ENCODE measurements around the gene TTLL12.

Gene TTLL12

GRCh38 chr22:43217285-43218030 is 30.5 kb upstream of the TTLL12 start:
- no peaks in the 10 kb centered on the region for H3K36me3 ChIP-seq (replicated peaks; ENCODE audit: insufficient read depth, low read length)
- TF ChIP-seq EZH2phosphoT487 (IDR thresholded peaks at IDR 0.05; ENCODE audit: low read length), result no peak
- TF ChIP-seq EZH2 (optimal IDR thresholded peaks at IDR 0.05; ENCODE audit: low read depth, low read length), result no peak
- H3K4me1 ChIP-seq (ENCODE audit: low read length), result no peaks in the 10 kb centered on the region
- DNase-seq, result no peak
- H3F3A ChIP-seq (ENCODE audit: insufficient read depth, low read length), result no peaks in the 10 kb centered on the region
- no peaks in the 10 kb centered on the region for H3K79me2 ChIP-seq (ENCODE audit: low read length)
- no peak overlapping the region for H3K4me2 ChIP-seq (ENCODE audit: low read depth, low read length)
- no peak overlapping the region for H2AFZ ChIP-seq (ENCODE audit: low read length)
- no peak overlapping the region for H3K9ac ChIP-seq (ENCODE audit: low read length)
- no peaks in the 10 kb centered on the region for H4K20me1 ChIP-seq (ENCODE audit: insufficient read depth, low read length)
- no peak overlapping the region for H3K4me3 ChIP-seq (ENCODE audit: low read length)
- peaks cover 32% of the 10 kb centered on the region for H3K27me3 ChIP-seq (replicated peaks; ENCODE audit: insufficient read depth, low read length)
- H3K9me2 ChIP-seq (replicated peaks; ENCODE audit: insufficient read depth, low read length), result no peaks in the 10 kb centered on the region
- H3K9me3 ChIP-seq (replicated peaks; ENCODE audit: insufficient read depth, low read length), result no peaks in the 10 kb centered on the region
- no peak overlapping the region for H3K27ac ChIP-seq (ENCODE audit: low read length)

GRCh38 chr22:43216738-43217137 is 29.8 kb upstream of the TTLL12 start:
- H3K79me2 ChIP-seq (ENCODE audit: low read length), result no peaks in the 10 kb centered on the region
- H4K20me1 ChIP-seq (ENCODE audit: insufficient read depth, low read length), result no peaks in the 10 kb centered on the region
- H3K36me3 ChIP-seq (replicated peaks; ENCODE audit: insufficient read depth, low read length), result no peaks in the 10 kb centered on the region

GRCh38 chr22:43213962-43214361 is 27.0 kb upstream of the TTLL12 start:
- Histone ChIP-seq H3K4me1 (ENCODE audit: low read length) (no peaks in the 10 kb centered on the region), H3K4me3 (ENCODE audit: low read length) (no peak overlapping the region), H3K36me3 (replicated peaks; ENCODE audit: insufficient read depth, low read length) (no peaks in the 10 kb centered on the region), H3K4me2 (ENCODE audit: low read depth, low read length) (no peak overlapping the region), H4K20me1 (ENCODE audit: insufficient read depth, low read length) (no peaks in the 10 kb centered on the region), H3F3A (ENCODE audit: insufficient read depth, low read length) (no peaks in the 10 kb centered on the region), H3K27me3 (replicated peaks; ENCODE audit: insufficient read depth, low read length) (peaks cover 67% of the 10 kb centered on the region), H3K27ac (ENCODE audit: low read length) (no peak overlapping the region), H3K9ac (ENCODE audit: low read length) (no peak overlapping the region), H3K79me2 (ENCODE audit: low read length) (no peaks in the 10 kb centered on the region), H3K9me2 (replicated peaks; ENCODE audit: insufficient read depth, low read length) (no peaks in the 10 kb centered on the region), H3K9me3 (replicated peaks; ENCODE audit: insufficient read depth, low read length) (no peaks in the 10 kb centered on the region), H2AFZ (ENCODE audit: low read length) (no peak overlapping the region)
- TF ChIP-seq EZH2 (optimal IDR thresholded peaks at IDR 0.05; ENCODE audit: low read depth, low read length), result no peak
- no peak for TF ChIP-seq CTCF (IDR thresholded peaks at IDR 0.05; ENCODE audit: low read length)
- no peak for DNase-seq

More at GRCh38 chr22:43216738-43217137, 29.8 kb upstream of the TTLL12 start:
- Histone ChIP-seq H3K9me3 (replicated peaks; ENCODE audit: insufficient read depth, low read length) (no peaks in the 10 kb centered on the region), H3K4me2 (ENCODE audit: low read depth, low read length) (no peak overlapping the region), H3K4me3 (ENCODE audit: low read length) (no peak overlapping the region), H3F3A (ENCODE audit: insufficient read depth, low read length) (no peaks in the 10 kb centered on the region), H2AFZ (ENCODE audit: low read length) (no peak overlapping the region), H3K4me1 (ENCODE audit: low read length) (no peaks in the 10 kb centered on the region), H3K9me2 (replicated peaks; ENCODE audit: insufficient read depth, low read length) (no peaks in the 10 kb centered on the region), H3K27me3 (replicated peaks; ENCODE audit: insufficient read depth, low read length) (peaks cover 39% of the 10 kb centered on the region), H3K27ac (ENCODE audit: low read length) (no peak overlapping the region), H3K9ac (ENCODE audit: low read length) (no peak overlapping the region)
- no peak for TF ChIP-seq CTCF (IDR thresholded peaks at IDR 0.05; ENCODE audit: low read length)
- TF ChIP-seq EZH2 (optimal IDR thresholded peaks at IDR 0.05; ENCODE audit: low read depth, low read length), result no peak
- TF ChIP-seq EZH2phosphoT487 (IDR thresholded peaks at IDR 0.05; ENCODE audit: low read length), result no peak
- peak; percentile 12 for DNase-seq

- Histone ChIP-seq H3F3A (ENCODE audit: insufficient read depth, low read length) (no peaks in the 10 kb centered on the region), H3K36me3 (replicated peaks; ENCODE audit: insufficient read depth, low read length) (no peaks in the 10 kb centered on the region), H3K27me3 (replicated peaks; ENCODE audit: insufficient read depth, low read length) (peaks cover 75% of the 10 kb centered on the region), H3K79me2 (ENCODE audit: low read length) (no peaks in the 10 kb centered on the region), H3K4me2 (ENCODE audit: low read depth, low read length) (no peak overlapping the region), H2AFZ (ENCODE audit: low read length) (no peak overlapping the region), H3K4me1 (ENCODE audit: low read length) (no peaks in the 10 kb centered on the region), H3K4me3 (ENCODE audit: low read length) (no peak overlapping the region), H3K9ac (ENCODE audit: low read length) (no peak overlapping the region), H4K20me1 (ENCODE audit: insufficient read depth, low read length) (no peaks in the 10 kb centered on the region), H3K27ac (ENCODE audit: low read length) (no peak overlapping the region), H3K9me2 (replicated peaks; ENCODE audit: insufficient read depth, low read length) (no peaks in the 10 kb centered on the region), H3K9me3 (replicated peaks; ENCODE audit: insufficient read depth, low read length) (no peaks in the 10 kb centered on the region)
- TF ChIP-seq CTCF (IDR thresholded peaks at IDR 0.05; ENCODE audit: low read length) (no peak), EZH2 (optimal IDR thresholded peaks at IDR 0.05; ENCODE audit: low read depth, low read length) (peak; percentile 38), EZH2phosphoT487 (IDR thresholded peaks at IDR 0.05; ENCODE audit: low read length) (no peak)
- no peak for DNase-seq
Measured at GRCh38 chr22:43213051-43213450, 26.1 kb upstream of the TTLL12 start.
